PFSK-1 (cell line): ENCODE data around the gene TTR.

Experiments used
- FOXP2 ChIP-seq: optimal IDR thresholded peaks from 2 replicates; pipeline ENCODE3; 2011; ENCODE audit warnings: borderline replicate concordance, control low read depth, inconsistent platforms; ENCODE audit not compliant: insufficient read depth; ENCODE audit errors: extremely low read length, extremely low read depth
- POLR2AphosphoS5 ChIP-seq: IDR thresholded peaks from 2 replicates; pipeline ENCODE4 v1.6.1; 2012; ENCODE audit warnings: low read depth, mild to moderate bottlenecking, control low read depth, low read length, moderate library complexity
- REST ChIP-seq, 2 experiments: IDR thresholded peaks; 2 replicates each; pipeline versions ENCODE4 v1.6.1 to v1.8.0; 2011 to 2012; ENCODE audit warnings: low read depth in 2 of 2, low read length in 2 of 2, control low read depth in 1 of 2, inconsistent platforms in 1 of 2, mild to moderate bottlenecking in 1 of 2, moderate library complexity in 1 of 2; ENCODE audit not compliant: insufficient read depth in 1 of 2
- SIN3A ChIP-seq: IDR thresholded peaks from 2 replicates; pipeline ENCODE4 v1.6.1; 2012; ENCODE audit warnings: mild to moderate bottlenecking, low read length, moderate library complexity, borderline replicate concordance; ENCODE audit not compliant: insufficient read depth
- TAF1 ChIP-seq: IDR thresholded peaks from 2 replicates; pipeline ENCODE4 v1.6.1; 2012; ENCODE audit warnings: low read length, control low read depth, borderline replicate concordance; ENCODE audit not compliant: insufficient read depth

The TTR gene

DNA sequence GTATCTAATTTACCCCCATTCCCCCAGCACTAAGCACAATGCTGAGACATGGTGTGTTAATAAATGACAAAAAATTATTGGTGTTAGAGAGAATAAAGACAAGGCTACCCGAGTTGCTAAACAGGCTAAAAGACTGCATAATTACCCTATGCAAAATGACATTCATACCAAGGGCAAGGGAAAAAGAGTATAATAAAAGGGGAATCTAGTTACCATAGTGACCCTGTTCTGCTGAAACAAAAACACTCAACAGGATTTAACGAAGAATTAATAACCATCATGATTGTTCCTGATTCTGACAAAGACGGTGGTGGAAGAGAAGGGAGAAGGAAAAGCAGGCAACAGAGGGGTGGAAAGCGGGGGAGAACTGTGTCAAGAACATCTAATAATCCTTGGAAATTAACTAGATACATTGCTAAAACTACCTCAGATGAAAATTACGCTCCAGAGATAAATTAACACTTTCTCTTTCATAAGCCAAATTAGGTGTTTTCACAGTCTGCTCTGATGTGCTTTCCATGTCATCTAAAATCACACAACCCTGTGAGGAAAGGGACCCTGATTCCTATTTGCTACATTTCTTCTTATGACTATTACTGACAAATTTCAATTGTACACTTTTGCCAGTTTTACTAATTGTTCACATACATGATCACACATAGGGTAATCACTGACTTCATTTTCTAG, 25.5 kb downstream of the TTR start:
- TF ChIP-seq POLR2AphosphoS5, result no peak
- no peak for TF ChIP-seq FOXP2
- no peak for TF ChIP-seq REST (IDR thresholded peaks at IDR 0.05; ENCODE audit: insufficient read depth in 1 of 2, low read depth in 2 of 2, low read length in 2 of 2)
- no peak for TF ChIP-seq SIN3A
- TF ChIP-seq TAF1, result no peak

DNA sequence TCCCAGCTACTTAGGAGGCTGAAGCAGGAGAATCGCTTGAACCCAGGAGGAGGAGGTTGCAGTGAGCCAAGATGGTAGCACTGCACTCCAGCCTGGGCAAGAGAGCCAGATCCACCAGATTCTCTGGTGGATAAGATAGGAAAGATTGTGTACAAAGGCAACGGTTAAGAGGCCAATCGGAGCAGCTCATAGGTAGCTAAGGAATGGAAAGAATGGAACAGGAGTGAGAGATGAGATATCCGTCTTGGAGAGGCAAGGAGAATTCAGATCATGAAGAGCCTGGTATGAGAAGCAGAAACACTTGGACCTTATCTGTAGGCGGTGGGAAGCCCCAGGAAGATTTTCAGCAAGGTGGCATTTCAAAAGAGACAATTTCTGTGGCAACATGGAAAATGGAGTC, 27.1 kb downstream of the TTR start:
- TF ChIP-seq REST (IDR thresholded peaks at IDR 0.05; ENCODE audit: insufficient read depth in 1 of 2, low read depth in 2 of 2, low read length in 2 of 2) (no peak), TAF1 (no peak), SIN3A (no peak), FOXP2 (no peak), POLR2AphosphoS5 (no peak)

DNA sequence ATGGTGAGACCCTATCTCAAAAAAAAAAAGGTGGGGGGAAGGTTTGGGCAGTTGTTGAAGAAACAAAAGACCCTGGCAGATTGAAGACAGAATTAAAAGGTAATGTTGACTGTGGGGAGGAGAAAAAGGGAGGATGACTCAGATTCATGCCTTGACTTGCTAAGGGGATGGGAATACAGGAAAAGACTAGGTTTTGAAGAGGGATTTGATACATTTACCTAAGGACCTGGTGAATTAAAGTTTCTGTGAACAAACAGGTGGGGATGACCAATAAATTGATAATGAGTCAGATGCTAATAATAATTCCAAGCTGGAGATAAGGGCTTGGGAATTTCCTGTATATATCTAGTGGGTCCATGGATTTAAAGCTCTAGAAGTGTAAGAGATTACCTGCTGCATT, 27.6 kb downstream of the TTR start:
- TF ChIP-seq SIN3A (no peak), REST (IDR thresholded peaks at IDR 0.05; ENCODE audit: insufficient read depth in 1 of 2, low read depth in 2 of 2, low read length in 2 of 2) (no peak), FOXP2 (no peak), POLR2AphosphoS5 (no peak), TAF1 (no peak)

DNA sequence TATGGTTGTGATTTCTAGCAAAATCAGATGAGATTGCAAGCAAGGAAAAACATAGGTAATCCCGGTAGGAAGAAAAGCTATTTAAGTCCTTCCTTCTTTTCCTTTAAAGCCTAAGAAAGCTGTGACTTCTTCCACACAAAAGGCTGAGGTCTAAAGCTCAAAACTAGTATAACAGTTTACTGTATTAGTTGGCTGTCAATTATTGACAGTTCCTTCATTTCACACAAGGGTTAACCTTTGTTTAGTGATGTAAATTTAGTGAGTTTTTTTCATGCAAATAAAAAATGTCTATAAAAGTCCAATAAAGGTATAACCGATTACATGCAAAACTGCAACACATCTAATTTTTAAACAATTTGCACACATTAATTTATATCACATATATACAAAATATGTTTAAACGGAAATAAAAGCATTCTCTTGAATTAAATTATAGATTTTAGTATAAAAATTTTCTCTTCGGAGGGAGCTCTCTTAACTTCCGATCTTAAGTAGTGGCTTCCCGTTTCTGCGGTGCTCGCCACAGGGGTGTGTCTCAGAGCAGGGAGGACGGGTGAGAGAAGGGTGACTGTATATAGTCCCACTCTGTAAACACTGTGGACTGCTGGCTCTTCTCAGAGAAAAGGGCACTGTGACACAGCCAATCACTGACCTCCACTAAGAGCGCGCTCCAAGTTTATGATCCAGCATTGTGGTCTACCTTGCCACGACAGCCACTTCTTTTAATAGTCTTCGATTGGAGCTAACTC, 33.4 kb downstream of the TTR start:
- TF ChIP-seq REST (IDR thresholded peaks at IDR 0.05; ENCODE audit: insufficient read depth in 1 of 2, low read depth in 2 of 2, low read length in 2 of 2), result no peak
- no peak for TF ChIP-seq TAF1
- no peak for TF ChIP-seq POLR2AphosphoS5
- no peak for TF ChIP-seq SIN3A
- no peak for TF ChIP-seq FOXP2
